Subcutaneous abdominal adipose tissue (tissue), 5 donors: ENCODE data around the gene CAMKK2.
"Not testable (repeated sequence)": the region's sequence is repeated elsewhere in the genome, so short reads cannot be mapped to it uniquely, and the experiment has no call there.

Source experiments
- H3K27ac ChIP-seq: one replicate; pipeline ENCODE4 v1.7.0; 2013; ENCODE audit warnings: low read depth, mild to moderate bottlenecking, inconsistent platforms, low read length, moderate library complexity
- H3K27me3 ChIP-seq, 5 donors: one replicate each; pipeline ENCODE4 v1.7.0; 2013; ENCODE audit warnings: low read length in 5 of 5, inconsistent platforms in 1 of 5; ENCODE audit not compliant: control insufficient read depth in 5 of 5, insufficient read depth in 4 of 5
- H3K36me3 ChIP-seq, 5 donors: one replicate each; pipeline ENCODE4 v1.7.0; 2013; ENCODE audit warnings: low read length in 5 of 5; ENCODE audit not compliant: control insufficient read depth in 5 of 5, insufficient read depth in 5 of 5
- H3K4me1 ChIP-seq, 5 donors: one replicate each; pipeline ENCODE4 v1.7.0; 2013; ENCODE audit warnings: low read length in 5 of 5, mild to moderate bottlenecking in 3 of 5, moderate library complexity in 1 of 5; ENCODE audit not compliant: control insufficient read depth in 5 of 5, insufficient read depth in 5 of 5
- H3K4me3 ChIP-seq, 5 donors: one replicate each; pipeline ENCODE4 v1.7.0; 2013; ENCODE audit warnings: low read length in 5 of 5, low read depth in 1 of 5
- H3K9ac ChIP-seq, 5 donors: one replicate each; pipeline ENCODE4 v1.7.0; 2013; ENCODE audit warnings: low read length in 5 of 5, mild to moderate bottlenecking in 4 of 5, moderate library complexity in 3 of 5
- H3K9me3 ChIP-seq, 5 donors: one replicate each; pipeline ENCODE4 v1.7.0; 2013; ENCODE audit warnings: low read length in 5 of 5; ENCODE audit not compliant: control insufficient read depth in 5 of 5
- donor health status: healthy.
- donor health status: healthy.
- donor health status: healthy.
- donor health status: healthy.
- donor health status: healthy.

The CAMKK2 gene

GRCh38 chr12:121289962-121290361, 6.5 kb downstream of the CAMKK2 start:
- Histone ChIP-seq H3K9ac (no peak overlapping the region), H3K4me3 (no peak overlapping the region), H3K27ac (peak overlapping the region; percentile 78), H3K4me1 (peaks cover 2 to 67% (median 55%) of the 10 kb centered on the region in 5 donors), H3K9me3 (no peaks in the 10 kb centered on the region), H3K27me3 (no peaks in the 10 kb centered on the region), H3K36me3 (peaks cover 0 to 10% (median 0%) of the 10 kb centered on the region in 5 donors)

DNA sequence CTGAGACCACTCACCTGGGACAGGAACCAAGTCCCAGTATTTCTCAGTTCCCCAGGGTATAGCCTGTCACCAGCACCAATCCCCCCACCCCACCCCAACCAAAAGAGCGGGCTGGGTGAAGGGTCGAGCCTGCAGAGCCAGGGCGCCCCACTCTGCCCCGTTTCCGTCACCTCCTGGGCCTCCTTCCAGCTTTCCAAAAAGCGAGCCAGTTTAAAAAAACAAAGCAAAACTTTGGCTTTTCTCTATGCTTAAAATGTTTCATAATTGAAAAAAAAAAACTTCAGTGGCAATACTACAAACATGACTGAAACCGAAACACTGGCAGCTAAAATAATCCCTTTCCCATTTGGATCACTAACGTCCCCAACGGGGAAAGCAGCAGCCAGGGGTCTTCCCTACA, 7.5 kb downstream of the CAMKK2 start:
- Histone ChIP-seq H3K36me3 (peaks cover 0 to 10% (median 0%) of the 10 kb centered on the region in 5 donors), H3K27ac (peak overlapping the region; percentile 78), H3K9ac (peak overlapping the region in 2 of 5 donors; percentile 48 to 64), H3K27me3 (no peaks in the 10 kb centered on the region), H3K4me1 (peaks cover 6 to 63% (median 54%) of the 10 kb centered on the region in 5 donors), H3K9me3 (no peaks in the 10 kb centered on the region), H3K4me3 (peak overlapping the region in 2 of 5 donors; percentile 7 to 17)

GRCh38 chr12:121288158-121288845, 8.2 kb downstream of the CAMKK2 start:
- Histone ChIP-seq H3K9ac (no peak overlapping the region), H3K27ac (peak overlapping the region; percentile 78), H3K27me3 (no peaks in the 10 kb centered on the region), H3K4me1 (peaks cover 4 to 59% (median 48%) of the 10 kb centered on the region in 5 donors), H3K36me3 (peaks cover 0 to 10% (median under 1%) of the 10 kb centered on the region in 5 donors), H3K4me3 (no peak overlapping the region), H3K9me3 (no peaks in the 10 kb centered on the region)

DNA sequence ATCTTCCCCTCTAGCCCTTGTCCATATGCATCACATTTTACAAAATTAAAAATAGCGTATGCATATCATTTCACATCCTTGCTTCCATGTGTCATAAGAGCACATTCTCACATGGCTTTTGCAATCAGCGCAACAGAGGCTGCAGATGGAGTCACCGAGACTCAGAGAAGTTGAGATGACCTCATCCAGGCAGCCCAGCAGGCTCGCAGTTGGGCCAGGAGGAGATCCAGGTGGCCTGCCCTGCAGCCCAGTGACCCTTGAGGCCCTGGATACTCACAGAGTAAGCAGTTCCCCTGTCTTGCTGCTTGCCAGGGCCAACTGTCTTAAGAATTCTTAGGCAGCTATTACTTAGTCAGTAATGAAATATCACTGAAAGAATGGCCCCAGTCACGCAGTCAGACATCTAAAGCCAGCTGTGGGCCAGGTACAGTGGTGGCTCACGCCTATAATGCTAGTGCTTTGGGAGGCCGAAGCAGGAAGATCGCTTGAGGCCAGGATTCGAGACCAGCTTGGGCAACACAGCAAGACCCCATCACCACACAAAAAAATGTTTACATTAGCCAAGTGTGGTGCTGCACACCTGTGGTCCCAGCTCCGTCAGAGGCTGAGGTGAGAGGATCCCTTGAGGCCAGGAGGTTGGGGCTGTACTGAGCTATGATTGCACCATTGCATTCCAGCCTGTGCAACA, 9.1 kb downstream of the CAMKK2 start:
- Histone ChIP-seq H3K27me3 (no peaks in the 10 kb centered on the region), H3K9me3 (no peaks in the 10 kb centered on the region), H3K4me3 (no peak overlapping the region), H3K9ac (no peak overlapping the region), H3K27ac (no peak overlapping the region), H3K4me1 (peaks cover 4 to 58% (median 44%) of the 10 kb centered on the region in 5 donors), H3K36me3 (peaks cover 0 to 10% (median 4%) of the 10 kb centered on the region in 5 donors)

GRCh38 chr12:121285856-121286255, 10.7 kb downstream of the CAMKK2 start:
- Histone ChIP-seq H3K27ac (no peak overlapping the region), H3K4me3 (no peak overlapping the region), H3K36me3 (peaks cover 0 to 6% (median 3%) of the 10 kb centered on the region in 5 donors), H3K9ac (no peak overlapping the region), H3K4me1 (peaks cover 6 to 64% (median 44%) of the 10 kb centered on the region in 5 donors), H3K9me3 (no peaks in the 10 kb centered on the region), H3K27me3 (no peaks in the 10 kb centered on the region)

- H3K27ac ChIP-seq = peak overlapping the region; percentile 44
- no peak overlapping the region for H3K9ac ChIP-seq
- H3K9me3 ChIP-seq = no peaks in the 10 kb centered on the region
- H3K4me1 ChIP-seq = peaks cover 6 to 56% (median 39%) of the 10 kb centered on the region in 5 donors
- H3K4me3 ChIP-seq = no peak overlapping the region
- no peaks in the 10 kb centered on the region for H3K27me3 ChIP-seq
- peaks cover 0 to 6% (median 3%) of the 10 kb centered on the region in 5 donors for H3K36me3 ChIP-seq
Measured at GRCh38 chr12:121284551-121285390, 11.7 kb downstream of the CAMKK2 start.

GRCh38 chr12:121283841-121284240, 12.7 kb downstream of the CAMKK2 start:
- Histone ChIP-seq H3K9ac (no peak overlapping the region), H3K27me3 (peaks cover 0 to 1% (median 0%) of the 10 kb centered on the region in 5 donors), H3K4me3 (no peak overlapping the region), H3K27ac (no peak overlapping the region), H3K9me3 (no peaks in the 10 kb centered on the region), H3K36me3 (peaks cover 0 to 6% (median 3%) of the 10 kb centered on the region in 5 donors), H3K4me1 (peaks cover 11 to 56% (median 40%) of the 10 kb centered on the region in 5 donors)

DNA sequence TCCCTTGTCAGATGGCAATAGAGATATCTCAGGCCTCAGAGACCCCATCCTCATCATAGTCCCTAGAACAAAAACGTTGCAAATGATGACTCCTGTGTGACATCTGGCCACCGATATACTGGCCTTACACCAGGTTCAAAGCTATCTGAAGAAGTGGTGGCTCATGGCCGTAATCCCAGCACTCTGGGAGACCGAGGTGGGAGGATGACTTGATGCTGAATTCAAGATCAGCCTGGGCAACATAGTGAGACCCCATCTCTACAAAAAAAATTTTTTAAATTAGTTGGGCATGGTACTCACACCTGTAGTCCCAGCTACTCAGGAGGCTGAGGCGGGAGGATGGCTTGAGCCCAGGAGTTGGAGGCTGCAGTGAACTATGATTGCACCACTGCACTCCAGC, 13.1 kb downstream of the CAMKK2 start:
- H3K27me3 ChIP-seq = peaks cover 0 to 5% (median 0%) of the 10 kb centered on the region in 5 donors
- peaks cover 0 to 6% (median 3%) of the 10 kb centered on the region in 5 donors for H3K36me3 ChIP-seq
- no peak overlapping the region for H3K27ac ChIP-seq

GRCh38 chr12:121282910-121283309, 13.6 kb downstream of the CAMKK2 start:
- H3K9ac ChIP-seq, H3K9me3 ChIP-seq, H3K36me3 ChIP-seq, H3K27me3 ChIP-seq, H3K4me3 ChIP-seq: not testable (repeated sequence)
- H3K27ac ChIP-seq = peak overlapping the region; percentile 10
- peaks cover 15 to 55% (median 41%) of the 10 kb centered on the region in 5 donors for H3K4me1 ChIP-seq

More for the DNA sequence above, 13.1 kb downstream of the CAMKK2 start:
- peaks cover 15 to 56% (median 41%) of the 10 kb centered on the region in 5 donors for H3K4me1 ChIP-seq
- H3K9ac ChIP-seq = no peak overlapping the region
- H3K9me3 ChIP-seq = no peaks in the 10 kb centered on the region
- no peak overlapping the region for H3K4me3 ChIP-seq
